ENCODE results near the gene SCD5.

DNA sequence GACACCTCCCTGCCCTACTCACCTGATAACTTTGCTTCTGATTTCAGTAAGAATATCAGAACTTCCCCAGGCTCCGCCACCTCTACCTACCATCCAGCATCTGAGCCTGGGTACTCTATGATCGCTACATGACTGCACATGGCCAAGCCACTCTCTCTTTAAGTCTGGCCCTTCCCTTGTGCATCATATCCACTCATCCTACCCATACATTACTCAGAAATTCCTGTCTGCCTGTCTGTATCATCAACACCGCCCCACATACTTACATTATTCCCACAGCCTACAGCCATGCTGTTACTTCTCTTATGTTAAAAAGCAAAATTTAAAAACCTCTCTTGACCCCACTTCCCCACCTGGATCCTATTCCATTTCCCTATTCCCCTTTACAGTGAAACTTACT, 84.7 kb downstream of the SCD5 start:
- TF ChIP-seq, protein P1, sequence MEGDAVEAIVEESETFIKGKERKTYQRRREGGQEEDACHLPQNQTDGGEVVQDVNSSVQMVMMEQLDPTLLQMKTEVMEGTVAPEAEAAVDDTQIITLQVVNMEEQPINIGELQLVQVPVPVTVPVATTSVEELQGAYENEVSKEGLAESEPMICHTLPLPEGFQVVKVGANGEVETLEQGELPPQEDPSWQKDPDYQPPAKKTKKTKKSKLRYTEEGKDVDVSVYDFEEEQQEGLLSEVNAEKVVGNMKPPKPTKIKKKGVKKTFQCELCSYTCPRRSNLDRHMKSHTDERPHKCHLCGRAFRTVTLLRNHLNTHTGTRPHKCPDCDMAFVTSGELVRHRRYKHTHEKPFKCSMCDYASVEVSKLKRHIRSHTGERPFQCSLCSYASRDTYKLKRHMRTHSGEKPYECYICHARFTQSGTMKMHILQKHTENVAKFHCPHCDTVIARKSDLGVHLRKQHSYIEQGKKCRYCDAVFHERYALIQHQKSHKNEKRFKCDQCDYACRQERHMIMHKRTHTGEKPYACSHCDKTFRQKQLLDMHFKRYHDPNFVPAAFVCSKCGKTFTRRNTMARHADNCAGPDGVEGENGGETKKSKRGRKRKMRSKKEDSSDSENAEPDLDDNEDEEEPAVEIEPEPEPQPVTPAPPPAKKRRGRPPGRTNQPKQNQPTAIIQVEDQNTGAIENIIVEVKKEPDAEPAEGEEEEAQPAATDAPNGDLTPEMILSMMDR (IDR thresholded peaks at IDR 0.05; ENCODE audit: low read length): no peak
- TF ChIP-seq EZH2 (IDR thresholded peaks at IDR 0.05; ENCODE audit: borderline replicate concordance, low read length): no peak
